Type B pancreatic cell (in vitro differentiated cells): Measurements from ENCODE around the gene GMCL1. TPM values are rescaled to one million over a fixed set of nuclear protein-coding genes. Genes with fewer than 3 reads are reported as not detected.
A peak's percentile ranks its signal among the peaks of the same experiment; 100 is the strongest.
"Not testable (repeated sequence)": the region's sequence is repeated elsewhere in the genome, so short reads cannot be mapped to it uniquely, and the experiment has no call there.

Experiments used
- DNase-seq: peaks from one replicate; pipeline ENCODE4 v3.0.0; 2021; ENCODE audit warnings: mixed read lengths; ENCODE audit not compliant: unreplicated experiment; ENCODE audit errors: extremely low spot score
- H3K27ac Mint-ChIP-seq: 2 replicates; pipeline ENCODE4 v1.8.0; 2021; ENCODE audit warnings: mild to moderate bottlenecking, mixed read lengths
- H3K27me3 Mint-ChIP-seq: 2 replicates; pipeline ENCODE4 v1.8.0; 2021; ENCODE audit warnings: mixed read lengths
- H3K36me3 Mint-ChIP-seq: 2 replicates; pipeline ENCODE4 v1.8.0; 2021; ENCODE audit warnings: mixed read lengths
- H3K4me1 Mint-ChIP-seq: one replicate; pipeline ENCODE4 v1.8.0; 2021; ENCODE audit warnings: mixed read lengths; ENCODE audit not compliant: unreplicated experiment
- H3K4me3 Mint-ChIP-seq: 2 replicates; pipeline ENCODE4 v1.8.0; 2021; ENCODE audit warnings: mild to moderate bottlenecking, mixed read lengths
- H3K9me3 Mint-ChIP-seq: 2 replicates; pipeline ENCODE4 v1.8.0; 2021; ENCODE audit warnings: mixed read lengths
- CTCF ChIP-seq: fragments of 200-600 bp; sonication (generic); conservative IDR thresholded peaks from 2 replicates; pipeline ENCODE4 v1.5.0; 2021; ENCODE audit warnings: antibody characterized with exemption, mild to moderate bottlenecking
- total RNA-seq: library from RNA; stranded (reverse); gene quantifications from 2 replicates; pipeline ENCODE4 v1.2.1, GENCODE V29; 2021; ENCODE audit warnings: low replicate concordance

GMCL1 gene
- total RNA-seq, 1 donor from 2014 or later = 23.0 TPM

- Mint-ChIP-seq H3K9me3 (no peaks in the 10 kb centered on the region), H3K27me3 (no peaks in the 10 kb centered on the region), H3K4me3 (no peak overlapping the region), H3K4me1 (peaks cover 5% of the 10 kb centered on the region), H3K27ac (no peak overlapping the region), H3K36me3 (peaks cover 11% of the 10 kb centered on the region)
- no peak for DNase-seq
- no peak for TF ChIP-seq CTCF
Measured at GRCh38 chr2:69817729-69818501, 11.5 kb upstream of the GMCL1 start.

- TF ChIP-seq CTCF = no peak
- peaks cover 9% of the 10 kb centered on the region for H3K36me3 Mint-ChIP-seq
- DNase-seq = no peak
- H3K27ac Mint-ChIP-seq = peak overlapping the region; percentile 95
- H3K4me1 Mint-ChIP-seq = peaks cover 15% of the 10 kb centered on the region
- no peaks in the 10 kb centered on the region for H3K27me3 Mint-ChIP-seq
- H3K4me3 Mint-ChIP-seq = peak overlapping the region; percentile 96
- H3K9me3 Mint-ChIP-seq = no peaks in the 10 kb centered on the region
Measured at GRCh38 chr2:69827796-69828540, 1.5 kb upstream of the GMCL1 start.

GRCh38 chr2:69828938-69829255 lies 563 bp upstream of the GMCL1 start:
- H3K9me3 Mint-ChIP-seq = no peaks in the 10 kb centered on the region
- H3K27me3 Mint-ChIP-seq = no peaks in the 10 kb centered on the region
- H3K36me3 Mint-ChIP-seq = peaks cover 9% of the 10 kb centered on the region
- peaks cover 22% of the 10 kb centered on the region for H3K4me1 Mint-ChIP-seq
- peak overlapping the region; percentile 96 for H3K4me3 Mint-ChIP-seq
- TF ChIP-seq CTCF = peak; percentile 18
- H3K27ac Mint-ChIP-seq = peak overlapping the region; percentile 95
- no peak for DNase-seq

GRCh38 chr2:69830045-69830905 lies 815 bp downstream of the GMCL1 start:
- Mint-ChIP-seq H3K27ac (peak overlapping the region; percentile 81), H3K4me3 (peak overlapping the region; percentile 96), H3K36me3 (peaks cover 9% of the 10 kb centered on the region), H3K27me3 (no peaks in the 10 kb centered on the region), H3K9me3 (no peaks in the 10 kb centered on the region), H3K4me1 (peaks cover 28% of the 10 kb centered on the region)
- DNase-seq = no peak
- TF ChIP-seq CTCF = no peak

GRCh38 chr2:69830906-69831241 lies 1.4 kb downstream of the GMCL1 start:
- not testable (repeated sequence) for H3K9me3 Mint-ChIP-seq, H3K36me3 Mint-ChIP-seq, DNase-seq, H3K27me3 Mint-ChIP-seq
- Mint-ChIP-seq H3K27ac (peak overlapping the region; percentile 81), H3K4me1 (peaks cover 28% of the 10 kb centered on the region), H3K4me3 (peak overlapping the region; percentile 96)
